AG04449 (cell line): Measurements from ENCODE around the gene LLGL1.

Experiments
- CTCF ChIA-PET: fragments of 350-600 bp; formaldehyde crosslinking; extraction: SDS; loops from one replicate; lab custom pipeline; 2021; ENCODE audit warnings: antibody characterized with exemption; lab: Yijun Ruan, JAX
- POLR2A ChIA-PET: fragments of 400-600, 350-600 bp; formaldehyde crosslinking; extraction: SDS; loops from one replicate; lab custom pipeline; 2020; ENCODE audit warnings: antibody characterized with exemption, inconsistent platforms; lab: Yijun Ruan, JAX
- DNase-seq: peaks from one replicate; pipeline ENCODE4 v3.0.0-alpha.2; 2010; ENCODE audit warnings: low read depth, low spot score
- H3K4me3 ChIP-seq: 2 replicates; pipeline ENCODE4 v1.5.1; 2011; ENCODE audit warnings: low read depth, mild to moderate bottlenecking, control low read depth, low read length
- TF ChIP-seq, protein P1 (sequence below): IDR thresholded peaks from one replicate; pipeline ENCODE4 v1.5.1; 2011; ENCODE audit warnings: mild to moderate bottlenecking, moderate library complexity, low read length, control low read depth, inconsistent platforms; ENCODE audit not compliant: insufficient read depth; ENCODE audit errors: missing control alignments

The LLGL1 gene

DNA sequence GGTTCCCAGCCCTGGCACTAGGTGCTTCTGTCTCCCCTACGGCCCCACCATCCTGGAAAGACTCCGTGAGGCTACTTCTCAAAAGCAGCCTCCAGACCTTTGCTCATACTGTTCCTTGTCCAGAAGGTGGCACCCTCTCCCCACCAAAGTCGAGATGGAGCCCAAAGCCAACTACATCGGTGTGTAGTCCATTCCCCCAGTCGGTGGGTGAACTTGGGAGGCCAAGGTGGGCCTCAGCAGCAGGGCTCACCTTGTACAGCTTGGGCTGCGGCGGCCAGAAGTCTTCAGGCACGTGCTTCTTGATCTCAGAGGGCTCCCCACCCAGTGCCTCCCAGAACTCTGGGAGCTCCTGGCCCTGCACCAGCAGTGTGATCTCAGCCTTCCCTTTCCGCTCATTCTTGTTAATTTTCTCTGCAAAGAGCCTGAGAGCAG lies 22.9 kb downstream of the LLGL1 start:
- TF ChIP-seq, protein P1, sequence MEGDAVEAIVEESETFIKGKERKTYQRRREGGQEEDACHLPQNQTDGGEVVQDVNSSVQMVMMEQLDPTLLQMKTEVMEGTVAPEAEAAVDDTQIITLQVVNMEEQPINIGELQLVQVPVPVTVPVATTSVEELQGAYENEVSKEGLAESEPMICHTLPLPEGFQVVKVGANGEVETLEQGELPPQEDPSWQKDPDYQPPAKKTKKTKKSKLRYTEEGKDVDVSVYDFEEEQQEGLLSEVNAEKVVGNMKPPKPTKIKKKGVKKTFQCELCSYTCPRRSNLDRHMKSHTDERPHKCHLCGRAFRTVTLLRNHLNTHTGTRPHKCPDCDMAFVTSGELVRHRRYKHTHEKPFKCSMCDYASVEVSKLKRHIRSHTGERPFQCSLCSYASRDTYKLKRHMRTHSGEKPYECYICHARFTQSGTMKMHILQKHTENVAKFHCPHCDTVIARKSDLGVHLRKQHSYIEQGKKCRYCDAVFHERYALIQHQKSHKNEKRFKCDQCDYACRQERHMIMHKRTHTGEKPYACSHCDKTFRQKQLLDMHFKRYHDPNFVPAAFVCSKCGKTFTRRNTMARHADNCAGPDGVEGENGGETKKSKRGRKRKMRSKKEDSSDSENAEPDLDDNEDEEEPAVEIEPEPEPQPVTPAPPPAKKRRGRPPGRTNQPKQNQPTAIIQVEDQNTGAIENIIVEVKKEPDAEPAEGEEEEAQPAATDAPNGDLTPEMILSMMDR: peak; percentile 83
- H3K4me3 ChIP-seq: no peak overlapping the region
- POLR2A ChIA-PET: no interaction called here
- DNase-seq: no peak
- CTCF ChIA-PET: interaction anchor here (0.9 to 3.6 kb wide), 12 partner anchors 8 to 34 kb away, joined by 3 to 25 read pairs (median 5); partner anchors contain the start of gene MIEF2

DNA sequence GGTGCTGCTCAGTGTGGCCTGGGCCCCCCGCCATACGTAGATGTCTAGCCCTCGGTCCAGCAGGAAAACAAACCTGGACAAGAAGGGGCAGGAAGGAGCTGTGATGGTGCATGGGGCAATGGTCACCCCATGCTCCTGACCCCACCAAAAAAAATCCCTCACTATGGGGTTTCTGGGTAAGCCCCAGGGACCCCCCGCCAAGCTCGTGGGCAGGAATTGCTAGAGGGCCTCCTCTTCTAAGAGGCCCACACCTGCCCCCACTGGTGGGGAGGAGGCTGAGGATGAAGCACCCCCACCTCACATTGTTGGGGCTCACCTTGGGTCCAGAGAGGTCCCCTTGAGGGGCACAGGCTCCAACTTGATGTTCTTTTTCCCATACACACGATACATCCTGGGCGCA lies 23.4 kb downstream of the LLGL1 start:
- POLR2A ChIA-PET: no interaction called here
- TF ChIP-seq, protein P1: no peak

DNA sequence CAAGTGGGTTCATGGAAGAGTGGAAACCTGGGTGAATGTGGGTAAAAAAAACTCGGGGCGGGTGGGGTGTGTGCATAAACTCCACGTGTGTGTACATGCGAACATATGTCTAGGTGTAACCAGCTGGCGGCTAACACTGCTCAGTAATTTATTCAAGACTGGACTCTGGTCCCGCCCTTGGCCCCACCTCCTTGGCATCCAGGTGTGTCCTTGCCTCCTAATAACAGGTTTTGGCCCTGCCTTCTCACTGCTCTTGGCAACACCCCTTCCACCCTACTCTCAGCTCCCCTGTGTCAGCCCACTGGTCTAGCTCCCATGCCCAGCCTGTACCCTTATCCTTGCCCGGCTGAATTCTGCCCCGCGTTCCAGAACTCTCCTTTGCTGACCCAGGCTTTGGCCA lies 24.8 kb downstream of the LLGL1 start:
- DNase-seq: no peak
- ChIA-PET POLR2A (no interaction called here), CTCF (interaction anchor here (3.6 kb wide), 1 partner anchor 12 kb away, joined by 15 read pairs; no protein-coding TSS in a partner anchor)
- TF ChIP-seq, protein P1: no peak
- no peak overlapping the region for H3K4me3 ChIP-seq

More for the DNA sequence above, 23.4 kb downstream of the LLGL1 start:
- CTCF ChIA-PET: interaction anchor here (0.9 to 3.6 kb wide), 13 partner anchors 8 to 34 kb away, joined by 3 to 25 read pairs (median 5); partner anchors contain the start of gene MIEF2
- DNase-seq: no peak
- H3K4me3 ChIP-seq: no peak overlapping the region

DNA sequence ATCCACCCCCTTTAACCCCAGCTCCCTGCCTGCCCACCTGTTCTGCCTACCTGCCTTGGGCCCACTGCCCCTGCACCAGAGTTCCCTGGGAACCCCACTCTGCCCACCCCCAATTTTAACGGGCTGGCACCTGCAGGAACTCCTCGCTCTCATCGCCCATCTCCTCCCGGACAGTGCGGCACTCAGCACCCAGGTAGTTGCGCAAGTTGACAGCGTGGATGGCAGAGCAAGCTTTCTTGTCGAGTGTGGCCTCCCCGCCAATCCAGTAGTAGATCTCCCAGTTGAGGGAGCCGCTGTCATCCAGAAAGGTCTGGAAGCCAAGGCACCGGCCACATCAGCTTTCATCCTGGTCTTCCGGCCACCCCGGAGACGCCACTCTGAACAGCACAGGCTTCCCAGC lies 25.3 kb downstream of the LLGL1 start:
- ChIA-PET CTCF (no interaction called here), POLR2A (no interaction called here)
- no peak overlapping the region for H3K4me3 ChIP-seq
- no peak for DNase-seq
- TF ChIP-seq, protein P1: no peak

DNA sequence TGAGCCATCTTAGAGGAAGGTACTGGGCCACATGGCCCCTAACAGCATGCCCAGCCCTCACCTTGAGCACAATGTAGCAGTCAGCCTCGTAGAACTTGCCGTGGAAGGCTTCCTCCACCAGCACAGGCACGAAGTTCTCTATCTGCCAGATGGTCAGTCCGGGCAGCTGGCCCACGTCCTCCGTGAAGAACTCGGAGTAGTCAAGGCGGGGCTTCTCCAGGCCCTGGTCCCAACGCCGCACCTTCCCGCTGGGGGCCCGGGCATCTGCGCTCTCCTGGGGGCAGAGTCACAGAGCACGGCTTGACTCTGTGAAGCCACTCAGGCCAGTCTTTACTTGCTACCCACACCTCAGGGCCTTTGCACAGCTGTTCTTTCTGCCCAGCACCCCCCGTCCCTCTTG lies 25.8 kb downstream of the LLGL1 start:
- TF ChIP-seq, protein P1: no peak
- no peak for DNase-seq
- CTCF ChIA-PET: no interaction called here
- POLR2A ChIA-PET: no interaction called here
- no peak overlapping the region for H3K4me3 ChIP-seq

DNA sequence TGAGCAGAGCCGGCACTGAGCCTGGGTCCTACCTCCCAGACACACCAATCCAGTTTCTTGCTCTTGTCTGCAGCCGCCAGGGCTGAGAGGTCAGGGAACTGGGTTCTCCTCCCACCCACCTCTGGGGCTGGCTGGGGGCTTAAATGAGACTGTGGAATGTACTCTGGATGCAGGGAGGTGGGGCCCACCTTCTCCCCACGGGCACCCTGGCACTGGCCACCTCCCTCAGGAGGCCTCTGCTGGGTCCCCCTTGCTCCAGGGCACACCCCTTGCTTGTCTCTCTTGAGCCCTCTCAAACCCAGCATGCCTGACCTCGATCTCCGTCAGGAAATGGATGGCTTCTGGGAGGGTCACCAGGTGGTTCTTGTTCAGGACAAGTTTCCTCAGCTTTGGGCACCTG lies 26.7 kb downstream of the LLGL1 start:
- CTCF ChIA-PET: no interaction called here
- no peak overlapping the region for H3K4me3 ChIP-seq
- TF ChIP-seq, protein P1: no peak
- DNase-seq: no peak
- POLR2A ChIA-PET: no interaction called here
